ENCODE data around the gene ST8SIA1. TPM values are rescaled to one million over a fixed set of nuclear protein-coding genes. Genes with fewer than 3 reads are reported as not detected.

Gene ST8SIA1
- total RNA-seq, 2 donors from 2014 or later, result 1.2 to 2.7 TPM

- Histone ChIP-seq H3K4me1 (no peaks in the 10 kb centered on the region), H3K36me3 (no peaks in the 10 kb centered on the region), H3K9me3 (no peaks in the 10 kb centered on the region), H3K4me3 (no peak overlapping the region), H3K9ac (ENCODE audit: low read depth in 2 of 2, low read length in 2 of 2) (no peak overlapping the region), H3K27me3 (no peaks in the 10 kb centered on the region), H3K27ac (no peak overlapping the region)
- no peak for DNase-seq
- intact Hi-C loops (cut with DNase I), result no loop called here
- no peak for TF ChIP-seq CTCF (IDR thresholded peaks at IDR 0.05)
Observed at GRCh38 chr12:22209422-22209821, 125.1 kb downstream of the ST8SIA1 start.

GRCh38 chr12:22206111-22206728 lies 128.3 kb downstream of the ST8SIA1 start:
- H3K4me1 ChIP-seq, result no peaks in the 10 kb centered on the region
- TF ChIP-seq CTCF (IDR thresholded peaks at IDR 0.05), result no peak
- H3K36me3 ChIP-seq, result no peaks in the 10 kb centered on the region
- no peak overlapping the region for H3K27ac ChIP-seq
- no peaks in the 10 kb centered on the region for H3K9me3 ChIP-seq
- H3K9ac ChIP-seq (ENCODE audit: low read depth in 2 of 2, low read length in 2 of 2), result no peak overlapping the region
- no peaks in the 10 kb centered on the region for H3K27me3 ChIP-seq
- no peak for DNase-seq
- intact Hi-C loops (cut with DNase I), result no loop called here
- H3K4me3 ChIP-seq, result no peak overlapping the region

- Histone ChIP-seq H3K27ac (no peak overlapping the region), H3K9ac (ENCODE audit: low read depth in 2 of 2, low read length in 2 of 2) (no peak overlapping the region), H3K4me3 (no peak overlapping the region), H3K27me3 (no peaks in the 10 kb centered on the region), H3K4me1 (no peaks in the 10 kb centered on the region), H3K36me3 (no peaks in the 10 kb centered on the region), H3K9me3 (no peaks in the 10 kb centered on the region)
- DNase-seq, result no peak
- intact Hi-C loops (cut with DNase I), result no loop called here
- TF ChIP-seq CTCF (IDR thresholded peaks at IDR 0.05), result no peak
Observed at GRCh38 chr12:22204391-22204790, 130.1 kb downstream of the ST8SIA1 start.

- no peak for DNase-seq
- Histone ChIP-seq H3K4me3 (no peak overlapping the region), H3K4me1 (no peaks in the 10 kb centered on the region), H3K9me3 (no peaks in the 10 kb centered on the region), H3K9ac (ENCODE audit: low read depth in 2 of 2, low read length in 2 of 2) (no peak overlapping the region), H3K27ac (no peak overlapping the region), H3K27me3 (no peaks in the 10 kb centered on the region), H3K36me3 (no peaks in the 10 kb centered on the region)
- no peak for TF ChIP-seq CTCF (IDR thresholded peaks at IDR 0.05)
- intact Hi-C loops (cut with DNase I), result no loop called here
Observed at GRCh38 chr12:22202847-22203246, 131.7 kb downstream of the ST8SIA1 start.

GRCh38 chr12:22201101-22201500 lies 133.4 kb downstream of the ST8SIA1 start:
- Histone ChIP-seq H3K9me3 (no peaks in the 10 kb centered on the region), H3K4me3 (no peak overlapping the region), H3K4me1 (no peaks in the 10 kb centered on the region), H3K27ac (no peak overlapping the region), H3K27me3 (no peaks in the 10 kb centered on the region), H3K36me3 (no peaks in the 10 kb centered on the region), H3K9ac (ENCODE audit: low read depth in 2 of 2, low read length in 2 of 2) (no peak overlapping the region)
- DNase-seq, result no peak
- no peak for TF ChIP-seq CTCF (IDR thresholded peaks at IDR 0.05)
- intact Hi-C loops (cut with DNase I), result no loop called here
